HG03342 (cell line): Measurements from ENCODE around the gene RBBP9.
"Not testable (repeated sequence)": the region's sequence is repeated elsewhere in the genome, so short reads cannot be mapped to it uniquely, and the experiment has no call there.

Experiments used
- ATAC-seq: cut with Tn5 transposase; IDR thresholded peaks from one replicate; pipeline ENCODE4 v1.9.1; 2021; ENCODE audit warnings: mild to moderate bottlenecking, moderate library complexity; ENCODE audit not compliant: unreplicated experiment

Gene RBBP9

GRCh38 chr20:18506744-18507143 is 9.7 kb upstream of the RBBP9 start:
- ATAC-seq: no peak

GRCh38 chr20:18504479-18505060 is 7.5 kb upstream of the RBBP9 start:
- no peak for ATAC-seq

- ATAC-seq: not testable (repeated sequence)
Observed at GRCh38 chr20:18501672-18502071, 4.6 kb upstream of the RBBP9 start.

GRCh38 chr20:18497603-18498002 is 578 bp upstream of the RBBP9 start:
- no peak for ATAC-seq

GRCh38 chr20:18496042-18496441 is 983 bp downstream of the RBBP9 start:
- ATAC-seq: no peak

GRCh38 chr20:18488301-18488700 is 8.7 kb downstream of the RBBP9 start:
- ATAC-seq: no peak

- ATAC-seq: no peak
Observed at GRCh38 chr20:18481596-18481995, 15.4 kb downstream of the RBBP9 start.

GRCh38 chr20:18477821-18478220 is 19.2 kb downstream of the RBBP9 start:
- ATAC-seq: no peak

- ATAC-seq: no peak
Observed at GRCh38 chr20:18477218-18477617, 19.8 kb downstream of the RBBP9 start.

- peak; percentile 96 for ATAC-seq
Observed at GRCh38 chr20:18466894-18467730, 29.9 kb downstream of the RBBP9 start, which contains the start of the genes DZANK1 and POLR3F. Gene DZANK1, minus strand, starts transcription at chr20:18467030. Its CDS starts 1,672 bp downstream, at chr20:18465358. Gene POLR3F, plus strand, starts transcription at chr20:18467390. Its CDS starts 117 bp downstream, at chr20:18467507.

GRCh38 chr20:18466574-18466893 is 30.5 kb downstream of the RBBP9 start:
- peak; percentile 23 for ATAC-seq

- no peak for ATAC-seq
Observed at GRCh38 chr20:18465536-18466200, 31.4 kb downstream of the RBBP9 start.

- no peak for ATAC-seq
Observed at GRCh38 chr20:18456600-18456999, 40.4 kb downstream of the RBBP9 start.

GRCh38 chr20:18443886-18444285 is 53.1 kb downstream of the RBBP9 start:
- no peak for ATAC-seq

- no peak for ATAC-seq
Observed at GRCh38 chr20:18440403-18440802, 56.6 kb downstream of the RBBP9 start.

- no peak for ATAC-seq
Observed at GRCh38 chr20:18436847-18437246, 60.2 kb downstream of the RBBP9 start.
